HCT116 (cell line): ENCODE data around the gene KCNJ16. TPM values are rescaled to one million over a fixed set of nuclear protein-coding genes. Genes with fewer than 3 reads are reported as not detected.

ENCODE experiments used
- ATAC-seq: fragments of 200-7000 bp; cut with Tn5 transposase; 2 replicates; pipeline ENCODE4 v1.9.1; 2020; ENCODE audit warnings: mild to moderate bottlenecking, moderate library complexity
- BruUV-seq: library from RNA; stranded (reverse); fragments of 400-500 nt; replicated peaks from 2 replicates; lab custom pipeline; 2021; lab: Mats Ljungman, UMichigan
- CTCF ChIA-PET: fragments of 300-600 bp; sonication (Branson Sonifier 250); formaldehyde crosslinking; loops from one replicate; lab custom pipeline; 2021; ENCODE audit warnings: antibody characterized with exemption; lab: Charles Lee
- POLR2A ChIA-PET: fragments of 300-600, 350-600 bp; sonication (Branson Sonifier 250); formaldehyde crosslinking; loops from one replicate; lab custom pipeline; 2021; ENCODE audit warnings: antibody characterized with exemption; lab: Charles Lee
- RAD21 ChIA-PET, 2 experiments: fragments of 300-600 bp; sonication (Branson Sonifier 250); formaldehyde crosslinking; loops; one replicate each; lab custom pipeline; 2023; ENCODE audit warnings: low total read pairs in 2 of 2; ENCODE audit not compliant: uncharacterized antibody in 2 of 2, unreplicated experiment in 2 of 2, low non-redundant PET in 1 of 2; lab: Charles Lee
- DNase-seq: peaks from one replicate; pipeline ENCODE4 v3.0.0-alpha.2; 2010; ENCODE audit warnings: low read depth, low spot score
- H2AFZ ChIP-seq: fragments of 200-600 bp; shearing (Covaris generic), sonication (generic); 2 replicates; pipeline ENCODE4 v1.6.1; 2017; ENCODE audit warnings: low read depth, mixed run types, mixed read lengths, antibody characterized with exemption, low read length; ENCODE audit not compliant: poor library complexity, severe bottlenecking
- H3K27ac ChIP-seq: 2 replicates; pipeline ENCODE4 v1.5.1; 2012; ENCODE audit warnings: low read depth, low read length
- H3K27me3 ChIP-seq: fragments of 200-600 bp; sonication (generic); 2 replicates; pipeline ENCODE4 v1.6.1; 2016; ENCODE audit warnings: mixed run types, low read length, mixed read lengths; ENCODE audit not compliant: insufficient read depth
- H3K36me3 ChIP-seq, 2 experiments: fragments of 200-500 bp in 1 of 2; fragments of 200-600 bp in 1 of 2; sonication (Bioruptor generic) in 1 of 2; sonication (generic) in 1 of 2; 2 replicates each; pipeline versions ENCODE4 v1.5.1 to v1.6.1; 2014 to 2016; ENCODE audit warnings: low read length in 2 of 2, inconsistent platforms in 1 of 2, mixed read lengths in 1 of 2, mixed run types in 1 of 2; ENCODE audit not compliant: insufficient read depth in 2 of 2, control insufficient read depth in 1 of 2
- H3K4me1 ChIP-seq, 2 experiments: fragments of 200-600 bp in 1 of 2; sonication (generic) in 1 of 2; 2 replicates each; pipeline versions ENCODE4 v1.5.1 to v1.6.1; 2012 to 2017; ENCODE audit warnings: low read length in 2 of 2, inconsistent platforms in 1 of 2, mild to moderate bottlenecking in 1 of 2, mixed read lengths in 1 of 2, mixed run types in 1 of 2, moderate library complexity in 1 of 2; ENCODE audit not compliant: insufficient read depth in 2 of 2, control insufficient read depth in 1 of 2
- H3K4me2 ChIP-seq: fragments of 200-600 bp; sonication (generic); 2 replicates; pipeline ENCODE4 v1.6.1; 2017; ENCODE audit warnings: mixed run types, low read length, mixed read lengths
- H3K4me3 ChIP-seq, 2 experiments: fragments of 200-600 bp in 1 of 2; sonication (generic) in 1 of 2; replicated peaks in 1 of 2; 2 replicates each; pipeline ENCODE4 v1.5.1; 2011 to 2016; ENCODE audit warnings: low read length in 2 of 2, control low read depth in 1 of 2, low read depth in 1 of 2, mild to moderate bottlenecking in 1 of 2, mixed read lengths in 1 of 2, mixed run types in 1 of 2
- H3K79me2 ChIP-seq: fragments of 200-600 bp; sonication (generic); 2 replicates; pipeline ENCODE4 v1.6.1; 2017; ENCODE audit warnings: mild to moderate bottlenecking, mixed run types, low read length, moderate library complexity, mixed read lengths; ENCODE audit not compliant: insufficient read depth
- H3K9ac ChIP-seq: fragments of 200-600 bp; sonication (generic); 2 replicates; pipeline ENCODE4 v1.6.1; 2016; ENCODE audit warnings: low read length, mixed read lengths
- H3K9me2 ChIP-seq: fragments of 200-600 bp; sonication (generic), shearing (Covaris generic); 2 replicates; pipeline ENCODE4 v1.6.1; 2017; ENCODE audit warnings: mixed run types, mild to moderate bottlenecking, moderate library complexity; ENCODE audit not compliant: insufficient read depth
- H3K9me3 ChIP-seq, 2 experiments: fragments of 200-500 bp in 1 of 2; fragments of 200-600 bp in 1 of 2; sonication (Bioruptor generic) in 1 of 2; sonication (generic) in 1 of 2; 2 replicates each; pipeline ENCODE4 v1.6.1; 2014 to 2017; ENCODE audit warnings: low read length in 2 of 2, mixed read lengths in 2 of 2, inconsistent platforms in 1 of 2, low read depth in 1 of 2, mild to moderate bottlenecking in 1 of 2, mixed run types in 1 of 2, moderate library complexity in 1 of 2; ENCODE audit not compliant: control insufficient read depth in 1 of 2, insufficient read depth in 1 of 2
- H4K20me1 ChIP-seq: fragments of 200-600 bp; sonication (generic), shearing (Covaris generic); 2 replicates; pipeline ENCODE4 v1.6.1; 2017; ENCODE audit warnings: mixed run types, mild to moderate bottlenecking, moderate library complexity; ENCODE audit not compliant: insufficient read depth
- CBX3 ChIP-seq: IDR thresholded peaks from 2 replicates; pipeline ENCODE4 v1.6.1; 2012; ENCODE audit warnings: low read depth
- EZH2 ChIP-seq: fragments of 200-600 bp; sonication (generic); IDR thresholded peaks from 2 replicates; pipeline ENCODE4 v1.6.1; 2017; ENCODE audit warnings: antibody characterized with exemption, mixed run types
- POLR2A ChIP-seq: IDR thresholded peaks from 2 replicates; pipeline ENCODE4 v1.7.0; 2011; ENCODE audit warnings: borderline replicate concordance; ENCODE audit not compliant: insufficient read depth, insufficient read length; ENCODE audit errors: extremely low read depth
- RAD21 ChIP-seq: IDR thresholded peaks from 2 replicates; pipeline ENCODE4 v1.6.1; 2012; ENCODE audit warnings: low read depth, mild to moderate bottlenecking
- TCF7L2 ChIP-seq: IDR thresholded peaks from 2 replicates; pipeline ENCODE4 v1.7.0; 2011; ENCODE audit warnings: borderline replicate concordance, inconsistent platforms; ENCODE audit not compliant: insufficient read depth, insufficient read length; ENCODE audit errors: extremely low read depth
- ZFX ChIP-seq: fragments of 450-650 bp; IDR thresholded peaks from 2 replicates; pipeline ENCODE4 v1.6.1; 2017
- intact Hi-C: fragments of 100-400 bp; cut with micrococcal nuclease; formaldehyde crosslinking; loops from 2 replicates; pipeline ENCODE4 v1.10.0; 2022
- total RNA-seq: library from RNA; stranded (reverse); gene quantifications from one replicate; pipeline ENCODE4 v1.2.1, GENCODE V29; 2021; ENCODE audit not compliant: unreplicated experiment
- TF ChIP-seq, protein P1 (sequence below): IDR thresholded peaks from 2 replicates; pipeline ENCODE4 v1.6.1; 2012; ENCODE audit warnings: low read depth
- TF ChIP-seq, protein P2 (sequence below): IDR thresholded peaks from 2 replicates; pipeline ENCODE4 v1.6.1; 2012

Gene KCNJ16
- total RNA-seq, 1 experiment from 2014 or later = not detected

DNA sequence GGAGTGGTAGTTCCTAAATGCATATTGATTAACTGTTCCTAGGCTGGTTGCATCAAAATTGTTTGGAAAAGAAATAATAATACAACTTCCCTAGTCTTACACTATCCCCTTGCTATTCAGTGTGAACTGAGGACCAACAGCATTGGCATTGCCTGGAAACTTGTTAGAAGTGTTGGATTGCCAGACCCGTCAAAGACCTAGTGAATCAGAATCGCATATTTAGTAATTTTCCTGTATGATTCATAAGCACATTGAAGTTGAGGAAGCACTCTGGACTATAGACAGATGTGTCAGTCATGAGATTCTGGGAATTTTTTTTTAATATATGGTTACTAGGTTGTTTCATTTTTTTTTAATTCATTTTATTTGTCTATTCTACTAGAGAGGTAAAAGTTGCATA lies 34.7 kb upstream of the KCNJ16 start:
- ChIA-PET CTCF (no interaction called here), RAD21 (no interaction called here), POLR2A (no interaction called here)
- no peaks in the 10 kb centered on the region for H3K27me3 ChIP-seq
- H3K79me2 ChIP-seq = no peaks in the 10 kb centered on the region
- H3K4me3 ChIP-seq = no peak overlapping the region
- H3K4me1 ChIP-seq = no peaks in the 10 kb centered on the region
- no peak overlapping the region for H3K4me2 ChIP-seq
- no peak overlapping the region for H2AFZ ChIP-seq
- no peaks in the 10 kb centered on the region for H4K20me1 ChIP-seq
- no peaks in the 10 kb centered on the region for H3K36me3 ChIP-seq
- H3K9ac ChIP-seq = no peak overlapping the region
- DNase-seq (no peak), ATAC-seq (no peak)
- intact Hi-C loops = no loop called here
- BruUV-seq = no TSS peak
- TF ChIP-seq RAD21 = no peak
- TF ChIP-seq, all 23 proteins: peak for 0
- Histone ChIP-seq H3K9me3 (peaks cover 2 to 18% of the 10 kb centered on the region in 2 experiments; a peak in 2 of 4 replicates), H3K9me2 (no peaks in the 10 kb centered on the region), H3K27ac (no peak overlapping the region)

GRCh38 chr17:70041061-70041460 lies 34.0 kb upstream of the KCNJ16 start:
- no peak overlapping the region for H3K27ac ChIP-seq
- no peak overlapping the region for H3K9ac ChIP-seq
- no peak overlapping the region for H3K4me2 ChIP-seq
- POLR2A ChIA-PET = no interaction called here
- H3K36me3 ChIP-seq = no peaks in the 10 kb centered on the region
- H2AFZ ChIP-seq = no peak overlapping the region
- H3K4me3 ChIP-seq = no peak overlapping the region
- no peak for ATAC-seq
- no peaks in the 10 kb centered on the region for H4K20me1 ChIP-seq
- TF ChIP-seq POLR2A (no peak), ZFX (no peak)
- CTCF ChIA-PET = no interaction called here
- intact Hi-C loops = no loop called here
- H3K79me2 ChIP-seq = no peaks in the 10 kb centered on the region
- BruUV-seq = no TSS peak
- peaks cover 2 to 18% of the 10 kb centered on the region in 2 experiments; a peak in 2 of 4 replicates for H3K9me3 ChIP-seq
- RAD21 ChIA-PET = no interaction called here
- H3K4me1 ChIP-seq = no peaks in the 10 kb centered on the region
- no peak for DNase-seq
- H3K9me2 ChIP-seq = no peaks in the 10 kb centered on the region
- no peaks in the 10 kb centered on the region for H3K27me3 ChIP-seq

GRCh38 chr17:70041540-70041939 lies 33.5 kb upstream of the KCNJ16 start:
- H3K36me3 ChIP-seq = no peaks in the 10 kb centered on the region
- DNase-seq (no peak), ATAC-seq (no peak)
- H4K20me1 ChIP-seq = no peaks in the 10 kb centered on the region
- TF ChIP-seq, protein P1, sequence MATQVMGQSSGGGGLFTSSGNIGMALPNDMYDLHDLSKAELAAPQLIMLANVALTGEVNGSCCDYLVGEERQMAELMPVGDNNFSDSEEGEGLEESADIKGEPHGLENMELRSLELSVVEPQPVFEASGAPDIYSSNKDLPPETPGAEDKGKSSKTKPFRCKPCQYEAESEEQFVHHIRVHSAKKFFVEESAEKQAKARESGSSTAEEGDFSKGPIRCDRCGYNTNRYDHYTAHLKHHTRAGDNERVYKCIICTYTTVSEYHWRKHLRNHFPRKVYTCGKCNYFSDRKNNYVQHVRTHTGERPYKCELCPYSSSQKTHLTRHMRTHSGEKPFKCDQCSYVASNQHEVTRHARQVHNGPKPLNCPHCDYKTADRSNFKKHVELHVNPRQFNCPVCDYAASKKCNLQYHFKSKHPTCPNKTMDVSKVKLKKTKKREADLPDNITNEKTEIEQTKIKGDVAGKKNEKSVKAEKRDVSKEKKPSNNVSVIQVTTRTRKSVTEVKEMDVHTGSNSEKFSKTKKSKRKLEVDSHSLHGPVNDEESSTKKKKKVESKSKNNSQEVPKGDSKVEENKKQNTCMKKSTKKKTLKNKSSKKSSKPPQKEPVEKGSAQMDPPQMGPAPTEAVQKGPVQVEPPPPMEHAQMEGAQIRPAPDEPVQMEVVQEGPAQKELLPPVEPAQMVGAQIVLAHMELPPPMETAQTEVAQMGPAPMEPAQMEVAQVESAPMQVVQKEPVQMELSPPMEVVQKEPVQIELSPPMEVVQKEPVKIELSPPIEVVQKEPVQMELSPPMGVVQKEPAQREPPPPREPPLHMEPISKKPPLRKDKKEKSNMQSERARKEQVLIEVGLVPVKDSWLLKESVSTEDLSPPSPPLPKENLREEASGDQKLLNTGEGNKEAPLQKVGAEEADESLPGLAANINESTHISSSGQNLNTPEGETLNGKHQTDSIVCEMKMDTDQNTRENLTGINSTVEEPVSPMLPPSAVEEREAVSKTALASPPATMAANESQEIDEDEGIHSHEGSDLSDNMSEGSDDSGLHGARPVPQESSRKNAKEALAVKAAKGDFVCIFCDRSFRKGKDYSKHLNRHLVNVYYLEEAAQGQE = no peak
- TF ChIP-seq EZH2 (no peak), CBX3 (no peak), TCF7L2 (no peak), ZFX (no peak)
- TF ChIP-seq, protein P2, sequence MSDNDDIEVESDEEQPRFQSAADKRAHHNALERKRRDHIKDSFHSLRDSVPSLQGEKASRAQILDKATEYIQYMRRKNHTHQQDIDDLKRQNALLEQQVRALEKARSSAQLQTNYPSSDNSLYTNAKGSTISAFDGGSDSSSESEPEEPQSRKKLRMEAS = no peak
- H3K9ac ChIP-seq = no peak overlapping the region
- ChIA-PET RAD21 (no interaction called here), POLR2A (no interaction called here), CTCF (no interaction called here)
- H3K27ac ChIP-seq = no peak overlapping the region
- no peak overlapping the region for H2AFZ ChIP-seq
- no peak overlapping the region for H3K4me3 ChIP-seq
- H3K9me3 ChIP-seq = peaks cover 2 to 18% of the 10 kb centered on the region in 2 experiments; a peak in 2 of 4 replicates
- no peaks in the 10 kb centered on the region for H3K27me3 ChIP-seq
- no TSS peak for BruUV-seq
- H3K79me2 ChIP-seq = no peaks in the 10 kb centered on the region
- no peaks in the 10 kb centered on the region for H3K9me2 ChIP-seq
- no peaks in the 10 kb centered on the region for H3K4me1 ChIP-seq
- no peak overlapping the region for H3K4me2 ChIP-seq
- intact Hi-C loops = no loop called here
